GM21825 (cell line): ENCODE data around the gene RMC1.
A peak's percentile ranks its signal among the peaks of the same experiment; 100 is the strongest.

ENCODE experiments used
- ATAC-seq: cut with Tn5 transposase; IDR thresholded peaks from one replicate; pipeline ENCODE4 v1.9.1; 2021; ENCODE audit warnings: mild to moderate bottlenecking, moderate library complexity; ENCODE audit not compliant: unreplicated experiment

Gene RMC1

DNA sequence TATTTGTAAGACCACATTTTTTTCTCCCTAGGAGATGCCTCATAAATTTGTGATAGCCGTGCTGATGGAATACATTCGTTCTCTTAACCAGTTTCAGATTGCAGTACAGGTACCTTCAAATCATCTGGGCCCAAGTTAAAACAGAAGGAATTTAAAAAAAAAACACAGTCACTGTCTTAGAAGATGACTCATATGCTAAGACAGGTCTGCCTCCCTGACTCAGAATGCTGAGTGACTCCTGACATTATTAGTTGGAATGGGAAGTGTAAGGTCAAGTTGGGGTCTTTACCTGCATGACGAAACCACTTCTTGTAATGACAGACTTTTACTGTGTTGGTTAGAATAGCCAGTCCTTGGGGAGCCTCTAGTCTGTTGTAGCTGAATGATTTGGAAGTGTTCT lies 26.3 kb downstream of the RMC1 start:
- no peak for ATAC-seq

DNA sequence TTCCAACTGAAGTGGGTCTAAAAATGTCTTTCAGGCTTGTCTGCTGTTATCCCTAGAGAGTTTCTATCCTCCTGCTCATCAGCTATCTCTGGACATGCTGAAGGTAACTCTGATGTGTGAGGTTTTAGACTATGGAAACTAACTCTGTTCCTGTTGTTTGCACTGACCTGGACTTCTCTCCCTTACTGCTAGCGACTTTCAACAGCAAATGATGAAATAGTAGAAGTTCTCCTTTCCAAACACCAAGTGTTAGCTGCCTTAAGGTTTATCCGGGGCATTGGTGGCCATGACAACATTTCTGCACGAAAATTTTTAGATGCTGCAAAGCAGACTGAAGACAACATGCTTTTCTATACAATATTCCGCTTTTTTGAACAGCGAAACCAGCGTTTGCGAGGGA lies 26.9 kb downstream of the RMC1 start:
- no peak for ATAC-seq

DNA sequence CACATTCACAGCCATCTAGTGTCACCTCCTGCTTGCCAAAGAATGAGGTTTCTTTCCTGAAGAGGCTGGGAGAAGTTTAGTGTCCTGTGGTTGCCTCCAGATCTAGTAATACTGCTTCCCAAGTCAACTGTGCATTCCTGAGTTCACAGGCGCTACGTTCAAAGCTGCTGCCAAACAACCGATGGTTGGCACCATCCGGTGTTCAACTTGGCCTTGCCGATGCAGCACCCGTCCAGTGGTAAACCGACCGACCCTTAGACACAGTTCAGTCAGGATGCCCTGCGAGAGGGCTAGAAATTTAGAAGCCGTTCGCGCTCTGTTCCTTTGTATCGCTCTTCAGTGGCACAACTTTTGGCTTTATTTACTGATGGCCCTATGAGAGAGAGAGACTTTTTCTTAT lies 28.6 kb downstream of the RMC1 start:
- ATAC-seq, result no peak

DNA sequence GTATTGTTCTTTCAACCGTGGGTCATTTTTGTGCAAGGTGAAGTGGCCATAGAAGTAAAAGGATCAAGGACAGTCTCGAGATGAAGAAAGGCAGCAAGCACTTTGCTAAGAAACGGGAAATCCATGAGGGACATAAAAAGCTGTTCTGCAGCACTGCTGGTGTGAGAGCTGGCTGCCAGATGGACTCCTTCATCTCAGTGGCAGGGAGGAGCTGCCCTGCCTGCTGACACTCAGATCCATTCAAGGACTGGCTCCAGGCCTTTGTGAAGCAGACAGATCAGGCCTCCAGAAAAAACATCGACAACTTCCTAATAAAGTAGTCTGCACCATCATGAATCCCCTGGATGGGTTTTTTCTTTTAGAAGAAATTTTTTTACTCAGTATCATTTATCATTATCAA lies 29.5 kb downstream of the RMC1 start:
- ATAC-seq, result no peak

GRCh38 chr18:23534276-23534675 lies 31.0 kb downstream of the RMC1 start:
- ATAC-seq, result no peak

DNA sequence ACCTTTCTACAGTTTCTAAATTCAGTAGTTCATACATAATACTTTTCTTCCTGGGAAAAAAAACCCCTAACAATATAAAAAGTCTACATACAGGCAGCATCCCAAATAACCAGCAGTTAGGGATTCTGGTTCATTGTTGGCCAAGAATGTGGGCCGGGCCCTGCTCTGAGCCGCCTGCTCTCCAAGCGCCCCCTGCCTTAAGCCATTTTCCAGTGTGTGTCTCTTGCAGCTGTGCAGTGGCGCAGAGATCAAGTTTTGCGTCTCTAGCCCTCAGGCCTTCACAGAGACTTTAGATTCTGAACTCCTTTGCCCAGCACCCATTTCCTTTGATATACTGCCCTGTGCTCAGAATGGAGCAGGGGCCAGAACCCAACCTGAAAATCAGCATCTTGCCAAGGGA lies 32.9 kb downstream of the RMC1 start:
- no peak for ATAC-seq

DNA sequence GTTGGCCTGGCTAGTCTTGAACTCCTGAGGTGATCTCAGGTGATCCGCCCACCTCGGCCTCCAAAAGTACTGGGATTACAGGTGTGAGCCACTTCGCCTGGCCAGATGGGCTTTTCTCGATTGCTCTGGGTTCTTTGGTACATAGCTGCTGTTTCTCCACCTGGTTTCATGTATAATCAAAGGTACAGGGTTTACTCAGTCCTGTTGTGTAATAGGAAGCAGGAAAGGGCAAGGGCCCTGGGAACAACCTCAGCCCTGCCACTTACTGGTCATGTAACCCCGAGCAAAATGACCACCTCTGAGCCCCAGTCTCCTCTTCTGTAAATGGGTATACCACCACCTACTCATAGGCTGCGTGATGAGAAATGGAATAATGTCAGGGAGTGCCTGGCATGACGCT lies 34.0 kb downstream of the RMC1 start:
- ATAC-seq, result no peak

GRCh38 chr18:23538001-23538400 lies 34.7 kb downstream of the RMC1 start:
- no peak for ATAC-seq

DNA sequence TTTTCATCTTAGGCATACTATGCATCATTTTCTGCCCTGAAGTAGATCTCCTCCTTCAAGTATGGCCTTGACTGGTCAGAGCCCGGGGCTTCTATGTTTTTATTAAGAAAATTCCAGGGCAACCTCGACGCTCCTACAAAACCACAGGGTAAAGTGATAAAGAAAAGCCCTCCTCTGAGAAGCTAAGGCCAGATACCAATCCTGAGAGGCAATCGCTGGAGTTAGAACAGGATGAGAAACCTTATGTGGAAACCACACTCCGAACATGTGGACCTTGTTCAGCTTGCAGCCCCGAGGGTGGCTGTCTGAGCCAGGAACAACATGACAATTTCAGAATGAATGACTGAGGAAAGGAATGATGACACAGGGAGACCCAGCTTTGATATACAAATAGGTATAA lies 35.6 kb downstream of the RMC1 start:
- ATAC-seq, result no peak

DNA sequence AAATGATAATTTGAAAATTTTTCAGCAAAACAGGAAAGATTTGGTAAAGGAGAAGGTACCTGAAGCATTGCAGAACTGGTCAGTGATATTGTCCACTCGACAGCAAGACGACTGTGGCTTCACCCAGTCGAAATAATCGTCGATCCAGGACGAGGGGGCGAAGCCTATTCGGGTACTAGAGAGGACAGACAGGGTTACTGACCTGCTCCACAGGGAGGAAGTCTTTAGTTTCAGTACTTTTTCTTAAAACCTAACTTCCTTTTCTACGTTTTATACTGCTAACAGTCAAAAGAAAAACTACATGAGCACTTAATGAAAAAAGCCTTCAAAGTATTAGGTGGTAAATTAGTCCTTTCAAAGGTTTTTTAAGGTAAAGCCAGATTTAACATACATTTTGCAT lies 36.0 kb downstream of the RMC1 start:
- ATAC-seq, result no peak

DNA sequence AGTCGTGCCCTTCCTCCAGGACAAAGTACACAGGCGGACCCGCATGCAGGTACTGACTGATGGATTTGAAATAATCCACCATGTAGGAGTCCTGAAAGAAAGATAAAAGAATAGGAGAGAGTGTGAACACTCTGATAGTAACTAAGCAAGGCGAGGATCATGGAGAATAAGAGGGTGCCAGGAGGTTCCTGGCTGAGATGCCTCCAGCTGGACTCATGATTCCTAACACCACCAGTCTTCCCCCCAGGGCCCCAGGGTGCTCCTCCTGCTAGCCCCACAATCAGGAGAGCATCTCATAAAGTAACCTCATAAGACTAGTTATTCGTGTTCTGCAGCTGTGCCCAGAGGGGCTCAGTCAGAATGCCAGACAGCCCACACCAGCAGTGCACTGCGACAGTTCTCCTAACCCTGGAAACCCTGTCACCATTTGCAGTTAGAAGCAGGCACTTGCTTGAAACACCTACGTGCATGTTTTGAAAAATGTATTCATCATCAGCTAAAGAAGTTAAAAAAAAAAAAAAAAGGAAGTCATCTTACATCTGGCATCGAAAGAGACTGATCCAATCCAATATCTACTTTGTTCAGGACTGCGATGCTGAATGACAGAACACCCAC lies 36.7 kb downstream of the RMC1 start:
- ATAC-seq, result no peak

DNA sequence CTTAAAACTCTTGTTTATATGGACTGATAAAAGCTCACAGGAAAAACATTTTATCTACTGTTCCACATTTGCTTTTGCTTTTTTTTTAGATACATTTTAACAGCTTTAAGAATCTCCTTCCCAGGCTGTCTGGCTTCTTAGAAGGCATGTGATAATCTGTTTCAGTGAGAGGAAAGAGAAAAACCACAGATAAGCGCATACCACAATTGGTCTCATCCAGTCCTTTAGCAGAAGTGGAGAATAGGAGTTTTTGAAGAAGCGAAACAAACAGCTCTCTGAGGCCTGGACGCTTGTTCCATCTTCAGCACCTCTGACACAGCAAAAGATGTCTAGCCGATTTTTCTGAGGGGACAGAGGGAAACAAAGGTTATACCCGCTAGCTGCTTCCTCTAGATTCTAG lies 37.6 kb downstream of the RMC1 start:
- ATAC-seq, result peak; percentile 71

- no peak for ATAC-seq
Measured at GRCh38 chr18:23541349-23542093, 38.2 kb downstream of the RMC1 start.

GRCh38 chr18:23542461-23542860 lies 39.1 kb downstream of the RMC1 start:
- ATAC-seq, result no peak

- no peak for ATAC-seq
Measured at GRCh38 chr18:23545247-23545789, 42.0 kb downstream of the RMC1 start.

GRCh38 chr18:23547306-23547705 lies 44.0 kb downstream of the RMC1 start:
- no peak for ATAC-seq

GRCh38 chr18:23547846-23548245 lies 44.5 kb downstream of the RMC1 start:
- no peak for ATAC-seq

DNA sequence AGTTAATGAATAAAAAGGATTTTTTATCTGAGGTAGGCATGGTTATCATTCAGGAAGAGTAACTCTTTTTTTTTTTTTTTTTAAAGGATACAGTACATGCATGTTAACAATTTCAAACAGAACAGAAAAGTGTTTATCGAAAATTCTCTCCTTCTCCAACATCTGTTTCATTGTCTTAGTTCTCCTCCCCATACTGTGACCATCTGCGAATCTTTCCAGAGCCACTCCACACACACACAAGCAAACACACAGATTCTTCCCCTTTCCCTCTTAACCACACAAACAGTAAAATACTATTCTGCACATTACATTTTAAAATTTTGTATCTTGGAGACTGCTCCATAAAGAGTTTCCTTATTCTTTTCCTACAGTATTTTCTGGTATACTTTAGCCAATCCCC lies 45.0 kb downstream of the RMC1 start:
- no peak for ATAC-seq

GRCh38 chr18:23548719-23549118 lies 45.4 kb downstream of the RMC1 start:
- ATAC-seq, result no peak

DNA sequence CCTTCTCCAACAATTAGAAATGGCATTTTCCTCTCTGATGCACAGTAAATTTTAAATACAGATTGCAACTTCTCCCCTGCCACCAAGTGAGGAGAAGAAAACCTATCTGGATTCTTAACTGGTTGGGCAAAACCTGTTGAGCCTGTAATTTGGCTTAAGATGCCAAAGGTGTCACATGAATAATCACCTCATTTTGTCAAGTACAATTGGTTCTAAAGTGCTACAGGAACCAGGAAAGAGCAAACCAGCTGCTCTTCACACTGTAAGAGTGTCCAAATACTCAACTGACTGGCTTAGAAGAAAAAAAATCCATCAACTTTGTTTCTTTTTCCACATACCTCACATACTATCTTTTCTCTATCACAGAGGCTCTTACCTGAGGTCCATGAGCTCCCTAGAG lies 47.6 kb downstream of the RMC1 start:
- no peak for ATAC-seq

DNA sequence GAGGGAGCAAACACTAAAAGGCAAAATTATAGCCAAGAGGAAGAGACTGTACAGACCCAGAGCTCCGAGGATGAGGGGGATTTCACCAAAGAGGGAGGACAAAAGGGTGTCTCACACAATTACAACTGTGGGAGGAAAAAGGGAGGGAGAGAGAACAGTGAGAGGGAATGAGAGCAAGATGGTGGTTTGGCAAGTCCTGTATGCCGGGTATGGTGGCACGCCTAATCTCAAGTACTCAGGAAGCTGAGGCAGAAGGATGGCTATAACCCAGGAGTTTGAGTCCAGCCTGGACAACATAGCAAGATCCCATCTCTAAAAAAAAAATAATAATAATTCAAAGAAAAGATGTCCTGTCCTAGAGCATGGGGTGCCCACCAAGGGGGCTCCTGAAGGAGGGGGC lies 48.7 kb downstream of the RMC1 start:
- ATAC-seq, result no peak

DNA sequence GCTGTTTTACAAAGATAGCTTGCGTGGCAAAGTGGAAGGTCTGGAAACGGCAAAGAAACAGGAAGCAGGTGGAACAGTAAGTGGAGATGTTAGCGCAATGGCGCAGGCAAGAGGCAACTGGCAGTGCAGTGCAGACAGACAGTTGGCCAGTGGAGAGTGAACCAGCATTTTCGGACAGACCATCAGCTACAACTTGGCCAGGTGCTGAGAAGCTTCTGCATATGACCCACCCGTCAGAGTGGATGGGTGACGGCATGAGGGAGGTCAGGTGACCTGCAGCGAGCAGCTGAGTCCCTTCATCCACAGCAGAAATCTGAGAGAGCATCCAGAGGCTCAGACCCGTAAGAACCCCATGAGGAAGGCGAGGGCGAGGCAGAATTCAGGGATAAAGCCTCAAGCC lies 49.2 kb downstream of the RMC1 start:
- ATAC-seq, result no peak

GRCh38 chr18:23553887-23554286 lies 50.6 kb downstream of the RMC1 start:
- ATAC-seq, result no peak
